GM19023 (cell line): Measurements from ENCODE around the gene CD247.
A peak's percentile ranks its signal among the peaks of the same experiment; 100 is the strongest.
"Not testable (repeated sequence)": the region's sequence is repeated elsewhere in the genome, so short reads cannot be mapped to it uniquely, and the experiment has no call there.

ENCODE experiments used
- ATAC-seq: cut with Tn5 transposase; IDR thresholded peaks from one replicate; pipeline ENCODE4 v1.9.1; 2021; ENCODE audit warnings: mild to moderate bottlenecking, moderate library complexity; ENCODE audit not compliant: unreplicated experiment

The CD247 gene

DNA sequence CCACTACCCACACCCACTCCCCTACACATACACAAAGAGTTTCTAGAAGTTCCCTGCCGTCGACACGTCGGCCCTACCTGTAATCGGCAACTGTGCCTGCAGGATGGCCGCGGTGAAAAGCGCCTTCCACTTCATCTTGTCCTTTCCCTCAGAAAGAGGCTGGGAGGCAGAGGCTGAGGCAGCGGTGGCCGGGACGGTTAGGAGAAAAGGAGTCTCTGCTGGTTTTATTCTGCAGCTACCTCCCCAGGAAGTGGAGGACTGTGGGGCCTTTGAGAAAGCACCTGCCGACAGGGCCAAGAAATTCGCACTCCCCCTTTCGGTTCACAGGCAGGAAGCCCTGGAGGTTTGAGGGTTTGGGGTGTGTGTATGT is at the start of gene CD247:
CD247 (minus strand) TSS at position 199 of the 370 bp plus-strand sequence; CDS start at position 135, 64 bp downstream.
- ATAC-seq = no peak

DNA sequence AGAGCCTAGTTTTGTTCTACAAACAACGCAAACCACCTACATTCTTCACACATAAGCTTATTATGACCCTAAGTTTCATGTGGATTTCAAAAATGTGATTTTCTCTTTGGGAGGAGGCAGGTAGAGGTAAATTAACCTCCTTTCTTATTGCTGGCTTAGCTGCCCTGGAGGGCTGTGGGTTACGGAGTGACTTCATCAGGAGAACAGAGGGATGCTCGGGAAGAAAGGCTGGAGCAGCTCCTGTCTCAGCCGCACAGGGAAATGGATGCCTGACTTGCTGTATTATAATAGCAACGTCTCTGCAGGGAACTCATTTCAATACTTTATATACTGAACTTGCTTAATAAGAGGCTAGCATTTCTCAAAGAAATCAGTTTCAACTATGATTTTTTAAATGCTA is 49.3 kb upstream of the CD247 start:
- no peak for ATAC-seq

DNA sequence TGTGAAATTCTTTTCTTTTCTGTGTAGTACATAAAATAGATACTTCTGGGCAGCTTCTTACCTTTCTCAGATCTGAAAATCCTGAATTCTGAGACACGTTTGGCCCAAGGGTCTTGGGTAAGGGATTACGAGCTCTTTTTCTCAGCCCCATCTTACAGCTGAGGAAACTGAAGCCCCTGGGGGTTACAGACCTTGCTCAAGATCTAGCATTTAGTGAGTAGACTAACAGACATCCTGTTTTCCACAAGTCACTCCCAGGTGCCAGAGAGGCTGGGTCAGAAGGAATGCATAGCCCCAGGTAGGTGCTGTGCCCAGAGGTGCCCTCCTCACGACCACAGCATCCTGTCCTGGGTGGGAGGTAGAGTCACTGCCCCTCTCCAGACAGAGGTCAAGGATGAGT is 48.4 kb upstream of the CD247 start:
- ATAC-seq = no peak

GRCh38 chr1:167565922-167566321 is 47.6 kb upstream of the CD247 start:
- no peak for ATAC-seq

DNA sequence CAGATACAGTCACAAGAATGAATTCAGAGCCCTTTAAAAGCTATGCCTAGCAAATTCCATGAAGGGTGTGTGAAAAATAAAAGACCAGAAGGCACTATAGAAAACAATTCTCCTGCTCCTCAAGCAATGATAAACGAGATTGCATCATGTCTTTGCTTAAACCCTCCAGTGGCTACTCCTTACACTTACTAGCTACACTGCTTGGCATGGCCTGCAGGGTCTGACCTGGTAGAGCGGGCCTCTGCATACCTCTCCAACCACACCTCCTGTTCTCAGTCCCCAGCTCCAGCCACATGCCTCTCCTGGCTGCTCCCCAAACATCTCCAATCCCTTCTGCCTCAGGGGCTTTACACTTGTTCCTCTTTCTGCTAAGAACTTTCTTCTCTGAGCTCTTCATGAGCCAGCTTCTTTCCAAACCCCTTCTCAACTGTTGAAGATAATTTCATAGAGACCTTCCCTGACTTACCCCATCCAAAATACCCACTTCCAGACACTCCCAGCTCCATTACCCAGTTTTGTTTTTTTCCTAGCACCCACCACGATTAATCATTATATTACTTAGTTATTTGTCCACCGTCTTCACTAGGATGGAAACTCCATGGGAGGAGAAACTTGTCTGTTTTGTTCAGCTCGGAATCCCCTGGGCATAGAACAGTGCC is 46.4 kb upstream of the CD247 start:
- no peak for ATAC-seq

DNA sequence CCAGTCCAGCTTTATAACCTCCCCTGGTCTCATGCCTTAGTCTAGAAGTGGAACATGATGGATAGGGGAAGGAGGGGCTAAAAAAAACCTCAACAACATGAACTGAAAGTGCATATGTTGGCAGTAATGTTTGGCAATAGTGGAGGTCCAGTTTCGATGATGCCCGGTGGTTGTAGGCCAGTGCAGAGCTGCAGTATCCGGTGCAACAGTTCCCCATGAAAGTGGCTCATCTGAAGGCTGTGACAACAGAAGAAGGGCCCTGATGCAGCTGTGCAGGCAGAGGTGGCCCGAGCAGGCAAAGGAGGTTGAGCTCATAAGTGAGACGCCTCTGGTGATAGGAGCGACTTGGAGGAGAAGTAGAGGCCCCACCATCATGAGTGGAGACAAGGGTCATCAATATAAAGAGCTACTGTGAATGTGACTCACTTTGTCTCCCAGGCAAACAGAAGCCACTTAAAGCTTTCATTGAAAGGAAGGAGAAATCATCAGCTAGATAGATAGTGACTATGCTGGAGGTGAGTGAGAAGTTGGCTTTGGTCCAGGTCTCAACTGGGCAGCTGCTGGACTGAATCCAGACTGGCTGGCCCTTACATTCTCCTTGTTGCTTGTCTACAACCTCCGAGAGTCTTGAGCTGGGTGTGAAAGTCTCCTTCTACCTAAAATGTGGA is 45.4 kb upstream of the CD247 start:
- ATAC-seq = no peak

- ATAC-seq = no peak
Observed at GRCh38 chr1:167562702-167563101, 44.4 kb upstream of the CD247 start.

GRCh38 chr1:167561753-167562152 is 43.4 kb upstream of the CD247 start:
- ATAC-seq = no peak

GRCh38 chr1:167555971-167556714 is 37.8 kb upstream of the CD247 start:
- ATAC-seq = no peak

DNA sequence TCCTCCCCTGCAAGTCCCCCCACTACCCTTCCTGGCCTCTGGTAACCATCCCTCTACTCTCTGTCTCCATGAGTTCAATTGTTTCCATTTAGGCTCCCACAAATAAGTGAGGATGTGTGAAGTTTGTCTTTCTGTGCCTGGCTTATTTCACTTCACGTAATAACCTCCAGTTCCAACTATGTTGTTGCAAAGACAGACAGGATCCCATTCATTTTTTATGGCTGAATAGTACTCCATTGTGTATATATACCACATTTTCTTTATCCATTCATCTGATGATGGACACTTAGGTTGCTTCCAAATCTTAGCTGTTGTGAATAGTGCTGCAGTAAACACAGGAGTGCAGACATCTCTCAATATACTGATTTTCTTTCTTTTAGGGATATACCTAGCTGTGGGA is 36.7 kb upstream of the CD247 start:
- not testable (repeated sequence) for ATAC-seq

DNA sequence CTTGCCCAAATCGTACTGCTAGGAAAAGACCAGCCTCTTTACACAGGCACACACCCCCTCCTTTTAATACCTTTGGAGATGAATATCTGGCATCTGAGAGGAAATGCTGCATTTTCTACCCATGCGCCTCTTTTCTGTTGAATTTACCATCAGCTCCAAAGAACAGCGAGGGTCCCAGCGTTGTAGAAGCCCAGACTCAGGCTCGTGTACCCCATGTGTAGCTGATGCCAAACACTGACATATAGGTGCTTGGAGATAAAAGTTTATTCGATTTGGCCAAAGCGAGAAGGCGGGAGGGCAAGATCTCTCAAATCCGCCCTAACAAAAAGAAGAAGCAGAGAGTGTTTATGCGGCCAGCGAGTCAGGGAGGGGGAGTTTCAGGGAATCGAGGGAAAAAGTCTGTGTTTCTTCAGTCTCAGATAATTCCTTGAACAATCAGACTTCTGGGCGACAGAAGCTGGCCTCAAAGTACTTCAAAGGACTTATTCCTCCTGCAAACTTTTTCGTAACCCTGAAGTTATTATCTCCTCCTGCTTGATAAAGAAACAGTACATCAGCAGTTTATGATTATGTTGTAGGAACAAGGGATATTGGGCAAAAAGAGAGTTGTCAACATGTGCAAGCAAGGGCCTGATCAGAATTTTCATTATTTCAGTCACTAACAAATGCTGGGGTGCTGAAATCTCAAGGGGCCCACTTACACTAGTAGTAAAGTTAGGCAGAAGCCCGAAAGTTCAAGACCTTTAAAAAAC is 35.9 kb upstream of the CD247 start:
- ATAC-seq = peak; percentile 11

- ATAC-seq = peak; percentile 98
Observed at GRCh38 chr1:167553136-167554027, 35.1 kb upstream of the CD247 start, which contains the start of gene CREG1. TSS of gene CREG1 (minus strand) at chr1:167553762.

DNA sequence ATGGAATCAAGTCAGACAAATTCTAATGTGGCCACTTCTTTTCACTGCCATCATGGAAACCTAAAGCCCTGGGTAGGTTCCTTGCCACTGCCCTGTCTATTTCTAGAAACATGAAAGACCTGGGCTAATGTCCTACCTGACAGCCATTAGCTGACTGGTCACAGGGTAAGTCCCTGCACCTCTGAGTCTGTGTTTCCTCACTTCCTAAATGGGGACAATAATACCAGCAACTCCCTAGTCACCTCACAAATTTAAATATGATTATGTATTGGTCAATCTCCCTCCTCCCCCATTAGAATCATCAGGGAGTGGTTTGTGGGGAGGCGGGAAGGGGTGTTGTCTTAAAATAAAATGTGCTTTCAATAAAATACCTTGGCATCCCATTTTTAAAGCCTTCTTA is 33.0 kb upstream of the CD247 start:
- ATAC-seq = no peak

- ATAC-seq = no peak
Observed at GRCh38 chr1:167548059-167548932, 30.0 kb upstream of the CD247 start.

DNA sequence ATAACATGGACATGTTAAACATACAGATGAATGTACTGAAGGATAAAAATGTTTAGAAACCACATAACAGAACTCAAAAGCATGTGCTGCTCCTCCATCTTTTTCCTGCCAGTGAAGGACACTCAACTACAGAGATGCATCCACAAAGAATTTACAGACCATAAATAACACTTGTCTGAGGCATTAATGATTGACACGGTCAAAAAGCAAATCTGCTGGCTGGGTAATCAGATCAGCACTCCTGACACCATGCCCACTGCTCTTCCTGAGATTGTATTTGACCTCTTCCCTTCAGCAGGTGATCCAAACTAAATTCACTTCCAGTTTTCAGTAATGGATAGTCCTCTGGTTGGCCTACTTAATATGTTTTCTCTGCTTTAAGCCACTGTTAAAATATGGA is 28.6 kb upstream of the CD247 start:
- no peak for ATAC-seq

- ATAC-seq = no peak
Observed at GRCh38 chr1:167545349-167545748, 27.0 kb upstream of the CD247 start.

GRCh38 chr1:167544447-167545093 is 26.2 kb upstream of the CD247 start:
- ATAC-seq = no peak

DNA sequence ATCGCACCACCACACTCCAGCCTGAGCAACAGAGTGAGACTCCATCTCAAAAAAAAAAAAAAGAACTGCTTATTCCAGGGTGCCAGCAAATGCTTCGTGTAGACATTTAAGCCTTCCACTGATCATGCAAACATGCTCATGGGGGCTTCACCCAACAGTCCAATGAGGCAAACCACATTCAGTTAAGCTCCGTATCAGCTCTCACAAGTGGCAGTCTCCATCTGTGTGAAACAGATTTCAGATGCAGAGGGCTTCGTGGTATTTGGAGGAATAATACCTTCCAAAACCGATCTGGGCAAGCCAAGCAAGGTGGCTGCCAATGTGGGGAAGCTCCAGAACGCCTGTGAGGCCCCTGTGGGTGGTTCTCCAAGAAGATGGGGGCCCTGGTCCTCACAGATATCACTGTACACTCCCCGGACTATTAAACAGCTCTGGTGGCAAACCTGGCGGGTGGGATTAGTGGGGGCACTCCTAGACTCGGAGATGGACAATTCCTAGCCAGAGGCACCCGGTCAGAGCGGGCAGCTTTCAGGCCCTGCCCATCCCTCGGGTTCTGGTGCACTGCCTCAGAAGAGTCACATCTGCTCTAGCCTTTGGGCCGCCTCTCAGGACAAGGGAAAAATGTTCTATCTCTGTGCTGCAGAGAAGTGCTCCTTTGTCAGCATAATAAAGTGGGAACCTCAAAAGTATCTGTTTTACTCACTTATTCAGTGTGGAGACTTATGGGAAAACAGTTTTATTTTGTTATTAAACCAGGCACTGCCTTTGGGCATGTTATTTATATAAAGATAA is 25.1 kb upstream of the CD247 start:
- no peak for ATAC-seq
